HG03520 (cell line): ENCODE data around the gene PPP3CA.
A peak's percentile ranks its signal among the peaks of the same experiment; 100 is the strongest.
"Not testable (repeated sequence)": the region's sequence is repeated elsewhere in the genome, so short reads cannot be mapped to it uniquely, and the experiment has no call there.

Experiments used
- ATAC-seq: cut with Tn5 transposase; IDR thresholded peaks from one replicate; pipeline ENCODE4 v1.9.1; 2021; ENCODE audit warnings: mild to moderate bottlenecking, moderate library complexity; ENCODE audit not compliant: unreplicated experiment

Gene PPP3CA

DNA sequence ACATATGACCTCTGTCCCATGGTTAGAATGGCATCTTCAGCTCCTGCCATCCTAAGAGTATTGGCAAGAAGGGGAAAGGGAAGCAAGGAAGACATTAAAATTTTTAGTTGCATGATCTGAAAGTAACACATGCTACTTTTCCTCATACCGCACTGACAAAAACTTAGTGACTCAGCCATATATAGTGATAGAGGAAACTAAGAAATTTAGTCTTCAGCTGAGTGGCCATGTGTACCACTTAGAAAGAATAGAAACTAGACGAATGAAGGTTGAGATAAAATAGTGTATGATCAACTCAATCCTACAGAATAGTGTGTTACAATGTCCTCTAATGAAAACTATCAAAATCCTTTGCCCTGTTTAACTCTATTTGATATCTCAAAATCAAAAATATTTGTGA lies 164.1 kb downstream of the PPP3CA start:
- ATAC-seq, result no peak

DNA sequence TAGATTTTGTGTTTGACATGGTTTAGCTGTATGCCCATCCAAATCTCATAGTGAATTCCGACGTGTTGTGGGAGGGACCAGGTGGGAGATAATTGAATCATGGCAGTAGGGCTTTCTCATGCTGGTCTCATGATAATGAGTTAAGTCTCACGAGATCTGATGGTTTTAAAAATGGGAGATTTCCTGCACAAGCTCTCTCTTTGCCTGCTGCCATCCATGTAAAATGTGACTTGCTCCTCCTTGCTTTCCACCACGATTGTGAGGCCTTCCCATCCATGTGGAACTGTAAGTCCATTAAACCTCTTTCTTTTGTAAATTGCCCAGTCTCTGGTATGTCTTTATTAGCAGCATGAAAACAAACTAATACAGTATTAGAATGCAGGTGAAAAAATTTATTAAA lies 164.6 kb downstream of the PPP3CA start:
- ATAC-seq, result not testable (repeated sequence)

DNA sequence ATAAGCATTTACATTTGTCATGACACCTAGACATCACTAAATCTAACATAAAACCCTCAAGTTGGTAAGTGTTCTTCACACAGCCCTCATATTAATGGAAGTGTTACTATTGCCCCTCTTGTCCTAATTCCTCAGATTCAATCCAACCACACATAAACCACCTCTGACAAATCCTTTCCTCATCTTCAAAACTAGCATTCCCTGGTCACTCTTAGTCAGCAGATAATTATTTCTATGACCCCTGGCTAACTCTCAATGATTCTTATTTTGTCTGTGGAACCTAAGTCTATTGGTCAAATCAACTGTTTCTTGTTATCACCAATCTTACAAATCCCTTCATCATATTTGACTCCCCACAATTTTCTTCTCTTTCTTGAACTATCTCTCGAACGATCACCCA lies 168.6 kb downstream of the PPP3CA start:
- no peak for ATAC-seq

DNA sequence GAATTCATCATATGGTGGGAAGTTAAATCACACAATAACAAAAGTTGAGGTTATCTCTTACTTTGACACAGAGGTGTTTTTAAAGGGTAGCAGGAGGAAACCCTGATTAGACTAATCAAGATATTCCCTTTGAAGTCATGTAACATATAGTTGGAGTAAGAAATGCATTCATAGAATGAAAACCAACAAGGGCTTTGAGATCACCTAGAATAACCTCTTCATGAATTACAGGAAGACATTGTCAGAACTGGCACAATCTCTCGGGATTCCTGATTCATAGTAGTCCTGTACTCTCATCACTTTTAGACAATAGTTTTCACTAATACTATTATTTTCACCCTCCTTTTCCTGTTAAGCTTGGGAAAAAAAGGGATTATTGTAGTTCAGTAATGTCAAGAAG lies 170.2 kb downstream of the PPP3CA start:
- no peak for ATAC-seq

DNA sequence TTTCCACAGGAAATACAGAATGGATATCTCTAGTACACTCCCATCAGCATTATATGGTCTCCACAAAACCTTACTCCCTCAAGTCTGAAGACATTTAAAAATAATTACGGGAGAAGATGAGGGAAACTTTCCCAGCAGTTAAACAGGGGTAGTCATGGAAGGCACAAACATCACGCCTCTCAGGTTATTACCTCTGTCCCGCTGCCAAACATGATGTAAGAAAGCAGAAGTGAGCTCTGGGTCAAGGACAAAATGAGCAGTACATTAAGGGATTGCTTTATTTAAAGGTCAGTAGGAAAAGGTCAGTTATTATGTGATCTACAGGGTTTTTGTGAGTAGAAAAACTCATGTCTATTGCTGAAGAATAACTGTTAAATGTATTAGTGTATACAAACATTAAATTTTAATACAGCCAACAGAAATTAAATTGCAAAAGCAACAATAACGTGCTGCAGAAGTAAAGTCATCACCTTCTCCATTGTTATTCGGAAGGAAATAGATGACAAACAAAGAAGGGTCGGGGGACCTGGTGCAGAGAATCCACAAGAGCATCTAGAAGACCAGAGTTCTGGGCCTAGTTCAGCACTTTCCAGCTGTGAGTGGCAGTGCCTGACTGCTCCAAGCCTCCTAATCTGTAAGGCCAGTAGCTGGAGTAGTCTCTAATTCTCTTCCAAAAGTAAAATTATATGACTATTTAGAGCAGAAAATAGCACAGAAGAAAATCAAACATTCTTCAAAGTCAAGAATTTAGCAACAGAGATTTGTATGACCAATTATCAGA lies 171.2 kb downstream of the PPP3CA start:
- ATAC-seq, result no peak

DNA sequence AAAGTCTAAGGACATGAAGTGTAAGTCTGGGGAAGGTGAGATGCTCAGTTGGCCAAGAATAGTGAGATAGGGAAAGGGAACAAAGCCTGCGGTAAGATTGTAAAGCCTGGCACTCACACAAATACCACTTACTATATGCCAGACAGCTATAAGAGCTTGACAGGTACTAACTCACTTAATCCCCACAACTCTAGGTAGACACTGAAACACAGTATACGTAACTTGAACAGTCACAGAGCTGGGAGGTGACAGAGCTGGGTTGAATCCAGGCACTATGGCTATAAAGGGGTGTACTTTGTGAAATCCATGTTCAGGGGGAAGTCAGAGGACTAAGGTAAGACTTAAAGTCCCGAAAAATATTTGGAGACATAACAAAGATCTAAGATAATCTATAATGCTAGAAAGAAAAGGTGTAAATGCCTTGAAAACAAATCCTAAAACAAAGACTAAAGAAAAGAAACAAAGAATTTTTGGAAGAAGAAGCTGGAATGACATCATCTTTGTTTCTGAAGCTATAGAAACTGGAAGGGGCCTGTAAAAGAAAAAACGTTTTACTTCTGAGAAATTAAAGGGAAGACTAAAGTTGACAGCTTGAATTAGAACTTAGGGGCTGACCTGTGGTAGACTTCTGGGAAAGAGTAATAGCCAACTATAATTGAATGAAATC lies 172.5 kb downstream of the PPP3CA start:
- ATAC-seq, result no peak

DNA sequence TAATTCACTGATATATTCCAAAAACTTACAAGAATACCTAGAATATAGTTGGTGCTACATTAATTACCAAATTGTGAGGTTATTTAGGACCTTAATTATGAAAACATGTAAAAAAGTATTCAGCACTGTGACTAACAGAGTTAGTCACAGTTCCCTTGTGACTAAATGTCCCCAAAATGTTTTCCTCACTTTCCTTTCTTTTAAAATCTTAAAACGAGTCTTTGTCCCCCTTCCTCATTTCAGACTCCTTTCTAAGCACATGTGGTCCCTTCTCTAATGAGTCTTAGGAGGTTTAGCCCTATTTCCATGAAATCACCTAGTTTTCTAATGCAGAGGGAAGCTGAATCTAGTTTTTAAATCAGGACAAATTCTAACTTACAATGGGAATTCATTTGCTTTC lies 175.0 kb downstream of the PPP3CA start:
- no peak for ATAC-seq

DNA sequence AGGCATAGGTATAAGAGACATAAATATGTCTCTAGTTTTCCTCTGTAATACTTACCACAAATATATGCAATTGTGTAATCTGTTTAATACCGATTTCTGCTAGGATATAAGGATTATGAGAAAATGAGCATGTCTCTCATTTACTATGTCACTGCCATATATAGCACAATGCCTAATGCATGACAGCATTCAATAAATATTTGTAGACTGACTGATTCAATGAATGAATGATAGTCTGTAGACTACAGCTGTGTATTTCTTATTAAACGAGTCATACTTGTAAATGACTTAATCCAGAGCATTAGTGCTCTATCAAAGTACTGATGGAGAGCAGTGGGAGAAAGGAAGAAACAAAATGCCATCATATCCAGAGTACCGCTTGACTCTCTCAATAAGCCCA lies 175.6 kb downstream of the PPP3CA start:
- ATAC-seq, result no peak

DNA sequence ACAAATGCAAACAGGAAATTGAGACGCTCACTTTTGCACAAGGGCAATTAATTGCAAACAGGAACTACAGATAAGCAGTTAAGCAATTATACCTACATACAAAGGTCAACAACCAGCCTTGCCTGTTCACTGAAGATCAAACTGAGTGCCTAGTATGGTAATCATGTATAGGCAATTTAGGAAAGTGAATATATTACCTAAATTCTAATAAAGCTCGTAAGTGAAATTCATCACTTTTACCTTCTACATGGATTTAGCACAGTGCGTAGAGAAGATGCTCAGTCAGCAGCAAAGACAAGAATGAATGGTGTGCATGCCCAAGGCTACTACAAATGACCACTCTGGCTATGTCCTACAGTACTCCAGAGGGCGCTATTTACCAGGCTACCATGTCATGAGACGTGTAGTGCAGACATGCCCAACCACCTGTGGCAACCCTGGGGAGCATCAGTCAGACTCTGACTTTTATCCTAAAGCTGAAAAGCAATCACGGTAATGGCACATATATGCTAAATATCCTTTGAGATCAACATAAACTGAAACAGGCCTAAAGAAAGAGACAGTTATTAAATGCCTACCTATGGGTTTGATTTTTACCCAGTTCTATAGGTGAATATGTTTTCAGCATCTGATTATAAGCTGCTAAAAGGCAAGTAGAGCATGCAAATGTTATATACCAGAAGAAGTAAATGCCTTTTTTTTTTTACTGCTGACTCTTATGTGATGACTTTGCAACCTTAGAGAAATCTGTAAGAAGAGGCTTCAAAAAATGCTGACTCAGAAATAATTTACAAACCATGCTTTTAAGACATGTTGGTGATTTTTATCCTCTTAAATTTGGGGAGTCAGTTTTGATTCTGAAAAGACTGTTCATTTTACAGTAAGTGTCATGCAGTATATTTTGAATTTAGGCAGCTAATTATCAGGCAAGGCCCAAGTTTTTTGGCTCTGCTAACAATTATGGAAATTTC lies 178.0 kb downstream of the PPP3CA start:
- ATAC-seq, result peak; percentile 98

DNA sequence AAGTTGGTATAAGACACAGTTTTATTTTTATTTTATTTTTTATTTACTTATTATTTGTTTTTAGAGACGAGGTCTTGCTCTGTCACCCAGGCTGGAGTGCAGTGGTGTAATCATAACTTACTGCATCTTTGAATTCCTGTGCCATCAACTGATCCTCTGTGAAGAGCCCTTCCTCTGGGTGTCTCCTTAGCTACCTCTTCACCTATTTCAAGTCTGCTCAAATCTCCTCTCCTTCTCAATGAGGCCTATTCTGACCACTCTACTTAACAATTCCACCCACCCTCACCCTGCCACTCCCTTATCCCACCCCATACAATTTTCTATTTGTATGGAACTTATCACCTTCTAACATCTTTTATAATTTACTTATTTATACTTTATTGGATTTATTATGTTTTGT lies 183.4 kb downstream of the PPP3CA start:
- no peak for ATAC-seq

DNA sequence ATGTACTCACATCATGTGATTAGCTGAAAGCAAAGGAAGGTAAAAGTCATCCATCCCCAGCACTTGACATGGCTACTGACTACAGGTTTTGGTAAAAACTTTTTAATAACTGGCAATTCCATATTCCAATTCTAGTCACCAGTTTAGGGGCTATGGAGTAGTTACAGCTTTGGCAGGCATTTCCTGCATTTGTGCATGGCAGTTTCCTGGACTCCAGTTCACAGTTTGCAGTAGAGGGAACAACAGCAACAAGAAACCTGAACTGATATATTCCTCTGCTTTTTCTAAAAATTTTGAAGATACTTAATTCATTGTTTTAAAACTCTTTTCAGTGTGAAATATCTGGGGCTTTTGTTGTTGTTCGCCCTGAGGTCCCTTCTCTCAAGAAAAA lies 184.3 kb downstream of the PPP3CA start:
- ATAC-seq, result no peak

DNA sequence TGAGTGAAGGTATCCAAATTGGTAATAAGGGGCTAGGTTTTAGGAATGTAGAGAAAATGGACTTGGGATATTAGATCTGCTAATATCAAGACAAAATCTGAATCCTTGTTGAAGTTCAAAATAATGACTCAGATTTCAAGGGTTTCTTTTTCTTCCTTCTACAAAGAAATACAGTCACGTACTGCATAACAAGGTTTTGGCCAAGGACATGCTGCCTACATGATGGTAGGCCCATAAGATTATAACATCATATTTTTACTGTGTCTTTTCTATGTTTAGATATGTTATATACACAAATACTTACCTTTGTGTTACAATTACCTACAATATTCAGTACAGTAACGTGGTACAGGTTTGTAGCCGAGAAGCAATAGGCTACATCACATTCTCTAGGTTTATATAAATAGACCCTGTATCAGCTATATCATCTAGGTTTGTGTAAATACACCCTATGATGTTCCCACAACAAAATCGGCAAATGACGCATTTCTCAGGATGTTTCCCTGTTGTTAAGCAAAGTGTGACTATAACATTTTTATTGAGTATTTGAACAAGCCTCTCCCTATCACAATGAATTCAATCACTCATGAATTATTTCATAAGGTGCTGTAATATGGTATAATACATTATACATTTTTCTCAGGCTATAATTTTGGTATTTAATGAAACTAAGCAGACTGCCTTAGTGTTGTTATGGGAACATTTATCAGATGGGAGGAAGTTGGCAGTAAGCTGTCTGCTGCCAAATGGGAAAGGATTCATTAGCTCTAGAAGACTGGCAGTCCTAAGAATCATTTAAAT lies 186.3 kb downstream of the PPP3CA start:
- no peak for ATAC-seq

DNA sequence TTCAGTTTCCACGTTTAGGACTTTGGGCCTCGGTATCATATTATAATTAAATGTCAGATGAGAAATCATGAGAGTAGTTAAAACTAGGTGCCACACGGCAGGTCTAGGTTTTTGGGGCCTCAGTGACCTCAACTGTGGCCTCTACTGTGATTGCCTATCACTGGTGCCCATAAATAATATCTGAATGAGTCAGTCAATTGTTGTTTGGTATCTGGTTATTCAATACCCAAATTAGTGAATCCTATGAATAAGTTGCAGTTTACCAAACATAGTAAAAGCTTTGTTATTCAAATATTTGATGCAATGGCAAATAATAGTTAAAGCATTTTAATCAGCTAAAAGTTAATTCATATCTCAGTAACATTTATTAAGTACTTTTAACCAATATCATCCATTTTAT lies 188.8 kb downstream of the PPP3CA start:
- ATAC-seq, result no peak

DNA sequence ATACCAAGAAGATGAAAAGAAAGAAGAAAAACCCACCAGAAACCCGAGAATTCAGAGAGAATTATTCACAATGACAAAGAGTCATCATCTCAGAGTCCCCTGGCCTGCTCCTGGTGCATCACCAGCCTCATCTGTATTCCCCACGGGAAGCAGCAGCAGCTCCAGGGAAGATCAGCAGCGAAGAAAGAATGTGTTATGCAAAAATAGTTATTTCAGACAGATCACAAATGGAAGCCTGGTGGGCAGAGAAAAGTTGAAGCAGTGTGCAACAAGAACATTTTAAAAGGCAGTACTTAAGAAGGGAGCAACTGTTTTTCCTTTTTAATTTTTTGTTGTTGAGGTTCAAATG lies 189.2 kb downstream of the PPP3CA start:
- ATAC-seq, result no peak

DNA sequence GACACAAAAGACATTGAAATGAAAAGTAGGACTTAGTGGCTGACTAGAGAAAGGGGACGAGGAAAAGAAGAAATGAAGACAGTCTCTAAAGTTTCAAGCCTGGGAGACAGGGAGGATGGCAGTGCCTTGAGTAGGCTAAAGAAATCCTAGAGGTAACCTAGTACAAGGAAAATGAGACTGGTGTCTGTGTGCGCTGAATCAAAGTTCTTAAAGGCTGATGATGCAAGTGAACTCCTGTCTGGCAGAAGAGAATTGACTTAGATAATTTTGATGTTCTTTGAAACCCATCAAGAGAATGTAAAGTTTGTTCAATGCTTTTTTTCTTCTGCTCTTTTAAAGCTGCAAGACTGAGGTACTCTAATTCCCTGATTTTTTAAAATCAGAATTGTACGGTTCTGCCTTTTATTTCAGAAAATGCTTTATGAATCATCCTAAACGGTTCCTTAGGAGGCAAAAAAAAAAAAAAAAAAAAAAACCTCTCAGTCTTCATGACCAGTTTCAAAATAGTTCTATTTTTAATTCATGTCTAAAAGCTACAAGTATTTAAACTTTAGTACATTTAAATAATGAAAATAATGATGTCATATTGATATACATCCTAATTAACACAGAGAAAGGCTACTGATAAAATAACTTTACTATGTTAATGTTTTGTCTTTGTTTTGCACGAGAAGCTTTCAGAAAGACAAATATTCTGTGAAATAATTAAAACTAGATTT lies 189.8 kb downstream of the PPP3CA start:
- no peak for ATAC-seq

DNA sequence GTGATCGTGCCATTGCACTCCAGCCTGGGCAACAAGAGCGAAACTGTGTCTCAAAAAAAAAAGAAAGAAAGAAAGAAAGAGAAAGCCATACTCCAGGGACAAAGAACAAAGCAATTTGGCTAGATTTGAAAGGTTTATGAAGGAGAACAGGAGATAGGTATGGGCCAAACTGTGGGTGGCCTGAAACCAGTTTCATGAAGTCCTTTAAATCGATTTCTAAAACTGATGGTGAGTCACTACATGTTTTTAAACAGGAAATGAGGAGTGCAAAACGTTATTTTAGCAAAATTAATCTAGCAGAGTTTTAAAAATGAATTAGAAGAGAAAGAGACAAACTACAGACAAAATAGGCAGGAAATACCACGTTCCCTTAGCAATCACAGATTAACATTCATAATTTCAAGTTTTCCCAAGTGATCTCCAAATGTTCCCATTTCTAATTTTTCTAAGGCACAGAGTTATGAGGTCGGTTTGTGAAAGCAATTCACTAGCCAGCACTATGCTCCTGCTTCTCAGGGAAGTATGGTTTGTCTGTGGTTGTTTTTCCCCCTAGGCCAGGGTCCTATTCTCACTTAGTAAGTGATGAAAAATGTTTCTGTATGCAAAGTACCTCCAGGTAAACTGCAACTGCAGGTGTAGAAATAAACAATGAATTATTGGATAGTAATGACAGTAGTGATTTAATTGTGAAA lies 190.6 kb downstream of the PPP3CA start:
- no peak for ATAC-seq

DNA sequence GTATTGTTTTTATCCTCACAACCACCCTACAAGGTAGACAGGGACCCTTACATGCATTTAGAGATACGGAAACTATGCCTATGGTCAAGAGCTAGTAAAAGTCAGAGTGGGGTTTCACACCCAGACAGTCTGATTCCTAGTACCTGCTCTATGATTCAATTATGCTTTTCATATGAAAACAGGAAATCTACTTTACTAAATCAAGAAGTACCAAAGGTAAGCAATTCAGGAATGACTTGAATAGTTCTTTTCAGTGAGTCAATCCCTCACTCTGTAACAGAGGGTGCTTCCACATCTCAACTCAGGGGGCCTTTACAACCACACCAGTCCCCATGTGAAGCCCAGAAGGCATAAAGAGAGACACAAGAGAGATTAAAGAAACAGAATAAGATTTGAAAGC lies 191.4 kb downstream of the PPP3CA start:
- ATAC-seq, result no peak

DNA sequence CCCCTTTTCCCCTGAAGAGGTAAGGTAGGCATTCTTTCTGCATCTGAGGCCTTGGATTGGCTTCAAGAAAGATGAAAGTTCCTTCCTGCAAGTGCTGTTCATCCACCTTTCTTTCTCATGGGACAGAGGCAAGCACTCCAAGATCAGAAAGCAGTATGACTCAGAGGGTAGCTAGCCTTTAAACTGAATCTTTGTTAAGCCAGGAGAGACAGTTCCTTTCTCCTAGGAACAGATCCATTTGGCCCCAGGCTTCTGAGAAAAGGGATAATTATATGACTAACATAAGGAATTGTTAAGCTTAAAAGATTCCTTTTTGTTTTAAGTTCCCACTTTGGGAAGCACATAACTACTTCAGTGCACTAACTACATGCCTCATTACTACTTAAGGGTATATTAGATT lies 192.0 kb downstream of the PPP3CA start:
- ATAC-seq, result no peak

DNA sequence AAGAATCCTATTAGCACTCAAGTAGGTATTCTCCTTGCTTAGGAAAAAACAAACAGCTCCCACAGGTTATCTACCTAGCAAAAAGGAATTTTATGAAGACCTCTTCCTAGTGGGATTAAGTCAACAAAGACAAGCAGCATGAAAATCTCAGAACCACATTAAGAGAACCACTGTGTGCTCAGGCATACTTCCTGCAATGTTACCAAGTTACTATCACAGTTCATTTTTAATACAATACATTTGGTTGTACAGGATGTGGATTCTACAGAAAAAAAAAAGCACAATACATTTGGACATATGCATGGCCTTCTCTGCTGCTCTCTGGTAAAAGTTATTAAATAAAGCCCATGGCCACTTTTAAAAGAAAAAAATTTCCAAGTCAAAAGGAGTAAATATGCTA lies 193.7 kb downstream of the PPP3CA start:
- no peak for ATAC-seq

DNA sequence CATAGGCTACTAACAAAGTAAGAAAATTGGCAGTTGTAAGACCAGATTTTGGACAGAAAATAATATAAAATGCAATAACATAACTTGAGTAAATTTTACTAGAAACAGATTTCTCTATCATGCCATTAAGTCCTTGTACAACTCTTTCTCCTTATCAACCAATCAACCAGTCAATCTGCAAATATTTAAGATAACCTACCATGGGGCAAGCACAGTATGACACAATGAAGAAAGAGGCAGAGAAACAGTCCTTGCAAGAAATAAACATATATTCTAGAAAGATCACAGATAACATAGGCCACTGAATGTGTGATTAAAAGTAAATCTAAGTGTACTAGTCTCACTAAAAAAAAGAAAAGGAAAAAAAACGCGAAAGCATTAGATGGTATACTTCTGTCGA lies 194.8 kb downstream of the PPP3CA start:
- no peak for ATAC-seq
